IMR-90 (cell line): ENCODE measurements around the gene ATRNL1. TPM values are rescaled to one million over a fixed set of nuclear protein-coding genes. Genes with fewer than 3 reads are reported as not detected.

Experiments used
- ATAC-seq: fragments of 200-7000 bp; cut with Tn5 transposase; 2 replicates; pipeline ENCODE4 v1.9.1; 2020; ENCODE audit warnings: low read depth, mild to moderate bottlenecking, moderate library complexity
- BruUV-seq: library from RNA; stranded (reverse); fragments of 400-500 nt; replicated peaks from 2 replicates; lab custom pipeline; 2021; lab: Mats Ljungman, UMichigan
- CTCF ChIA-PET: fragments of 300-600 bp; formaldehyde crosslinking; extraction: SDS; loops from one replicate; lab custom pipeline; 2021; ENCODE audit warnings: antibody characterized with exemption; lab: Yijun Ruan, JAX
- POLR2A ChIA-PET: fragments of 300-600 bp; sonication (Branson Sonifier 250); formaldehyde crosslinking; loops from one replicate; lab custom pipeline; 2022; ENCODE audit warnings: antibody characterized with exemption; ENCODE audit not compliant: unreplicated experiment; lab: Charles Lee
- DNase-seq: peaks from one replicate; pipeline ENCODE4 v3.0.0; 2013
- H2AFZ ChIP-seq: replicated peaks from 2 replicates; pipeline ENCODE3; 2013; ENCODE audit warnings: low read length, mild to moderate bottlenecking; ENCODE audit not compliant: poor library complexity
- H2AK5ac ChIP-seq: 2 replicates; pipeline ENCODE4 v1.6.1; 2013; ENCODE audit warnings: low read depth, low read length, inconsistent platforms
- H2AK9ac ChIP-seq: replicated peaks from 2 replicates; pipeline ENCODE3; 2013; ENCODE audit warnings: mild to moderate bottlenecking, low read depth, low read length, moderate library complexity; ENCODE audit not compliant: poor library complexity
- H2BK120ac ChIP-seq: 2 replicates; pipeline ENCODE4 v1.6.1; 2013; ENCODE audit warnings: low read depth, low read length, inconsistent platforms
- H2BK15ac ChIP-seq: 3 replicates; pipeline ENCODE4 v1.6.1; 2013; ENCODE audit warnings: low read depth, low read length, inconsistent platforms
- H2BK20ac ChIP-seq: 2 replicates; pipeline ENCODE4 v1.6.1; 2013; ENCODE audit warnings: low read depth, mild to moderate bottlenecking, inconsistent platforms, low read length, moderate library complexity
- H2BK5ac ChIP-seq: 2 replicates; pipeline ENCODE4 v1.6.1; 2013; ENCODE audit warnings: mild to moderate bottlenecking, low read depth, low read length, inconsistent platforms; ENCODE audit not compliant: poor library complexity, severe bottlenecking
- H3K14ac ChIP-seq: replicated peaks from 2 replicates; pipeline ENCODE4 v1.6.1; 2013; ENCODE audit warnings: low read depth, low read length, inconsistent platforms
- H3K18ac ChIP-seq: 2 replicates; pipeline ENCODE4 v1.6.1; 2013; ENCODE audit warnings: low read depth, low read length, control low read depth
- H3K23ac ChIP-seq: 2 replicates; pipeline ENCODE4 v1.6.1; 2013; ENCODE audit warnings: low read depth, low read length, inconsistent platforms
- H3K27ac ChIP-seq: 2 replicates; pipeline ENCODE4 v1.5.1; 2013; ENCODE audit warnings: mild to moderate bottlenecking, control low read depth, low read length; ENCODE audit not compliant: insufficient read depth
- H3K27me3 ChIP-seq: 2 replicates; pipeline ENCODE4 v1.6.1; 2013; ENCODE audit warnings: low read length; ENCODE audit not compliant: control insufficient read depth, insufficient read depth
- H3K36me3 ChIP-seq: 2 replicates; pipeline ENCODE4 v1.6.1; 2013; ENCODE audit warnings: low read length, mixed read lengths; ENCODE audit not compliant: control insufficient read depth, insufficient read depth
- H3K4ac ChIP-seq: 2 replicates; pipeline ENCODE4 v1.6.1; 2013; ENCODE audit warnings: low read depth, low read length, inconsistent platforms
- H3K4me1 ChIP-seq: 2 replicates; pipeline ENCODE4 v1.6.1; 2013; ENCODE audit warnings: low read length, mixed read lengths; ENCODE audit not compliant: control insufficient read depth, insufficient read depth
- H3K4me2 ChIP-seq: 2 replicates; pipeline ENCODE4 v1.6.1; 2013; ENCODE audit warnings: low read depth, mild to moderate bottlenecking, control low read depth, low read length, moderate library complexity
- H3K4me3 ChIP-seq: 2 replicates; pipeline ENCODE4 v1.5.1; 2013; ENCODE audit warnings: low read depth, mild to moderate bottlenecking, control low read depth, low read length, moderate library complexity; ENCODE audit not compliant: insufficient read depth
- H3K56ac ChIP-seq: 2 replicates; pipeline ENCODE4 v1.6.1; 2013; ENCODE audit warnings: low read length, inconsistent platforms; ENCODE audit not compliant: insufficient read depth; ENCODE audit errors: extremely low read depth
- H3K79me1 ChIP-seq, 2 experiments: 2 replicates each; pipeline ENCODE4 v1.6.1; 2013; ENCODE audit warnings: low read length in 2 of 2, inconsistent platforms in 1 of 2, low read depth in 1 of 2
- H3K9ac ChIP-seq: 2 replicates; pipeline ENCODE4 v1.6.1; 2013; ENCODE audit warnings: low read depth, low read length, control low read depth
- H3K9me1 ChIP-seq: 2 replicates; pipeline ENCODE4 v1.6.1; 2013; ENCODE audit warnings: low read length, inconsistent platforms; ENCODE audit not compliant: insufficient read depth
- H3K9me3 ChIP-seq: 2 replicates; pipeline ENCODE4 v1.6.1; 2013; ENCODE audit warnings: low read length; ENCODE audit not compliant: control insufficient read depth, insufficient read depth
- H4K20me1 ChIP-seq: 2 replicates; pipeline ENCODE4 v1.6.1; 2013; ENCODE audit warnings: low read length, inconsistent platforms; ENCODE audit not compliant: insufficient read depth
- H4K5ac ChIP-seq: 2 replicates; pipeline ENCODE4 v1.6.1; 2013; ENCODE audit warnings: mild to moderate bottlenecking, low read depth, low read length, control low read depth
- H4K8ac ChIP-seq, 2 experiments: 2 replicates each; pipeline ENCODE4 v1.6.1; 2013; ENCODE audit warnings: low read depth in 2 of 2, low read length in 2 of 2, control low read depth in 1 of 2, inconsistent platforms in 1 of 2
- H4K91ac ChIP-seq: 2 replicates; pipeline ENCODE4 v1.6.1; 2013; ENCODE audit warnings: low read depth, low read length, inconsistent platforms; ENCODE audit not compliant: insufficient read depth
- BHLHE40 ChIP-seq: fragments of 150-350 bp; IDR thresholded peaks from 2 replicates; pipeline ENCODE4 v1.6.1; 2016; ENCODE audit warnings: mild to moderate bottlenecking, low read depth, low read length
- CEBPB ChIP-seq: IDR thresholded peaks from 2 replicates; pipeline ENCODE4 v1.6.1; 2012; ENCODE audit warnings: low read depth, low read length, improper control_type of control experiment
- CTCF ChIP-seq: conservative IDR thresholded peaks from 2 replicates; pipeline ENCODE4 v1.5.1; 2012; ENCODE audit warnings: mild to moderate bottlenecking, low read depth, low read length, improper control_type of control experiment
- MAFK ChIP-seq: IDR thresholded peaks from 2 replicates; pipeline ENCODE4 v1.6.1; 2012; ENCODE audit warnings: low read depth, low read length, improper control_type of control experiment
- MAZ ChIP-seq: IDR thresholded peaks from 2 replicates; pipeline ENCODE4 v1.6.1; 2012; ENCODE audit warnings: low read depth, mild to moderate bottlenecking, low read length, improper control_type of control experiment, moderate library complexity, borderline replicate concordance
- NFE2L2 ChIP-seq: fragments of 150-350 bp; IDR thresholded peaks from 2 replicates; pipeline ENCODE4 v1.6.1; 2016; ENCODE audit warnings: low read depth, mild to moderate bottlenecking, low read length
- POLR2A ChIP-seq: IDR thresholded peaks from 2 replicates; pipeline ENCODE4 v1.6.1; 2012; ENCODE audit warnings: mild to moderate bottlenecking, low read depth, low read length
- RAD21 ChIP-seq: IDR thresholded peaks from 2 replicates; pipeline ENCODE4 v1.6.1; 2012; ENCODE audit warnings: low read length, improper control_type of control experiment
- RCOR1 ChIP-seq: IDR thresholded peaks from 2 replicates; pipeline ENCODE4 v1.6.1; 2012; ENCODE audit warnings: mild to moderate bottlenecking, low read length, improper control_type of control experiment; ENCODE audit not compliant: insufficient replicate concordance
- SMC3 ChIP-seq: fragments of 150-350 bp; IDR thresholded peaks from 2 replicates; pipeline ENCODE4 v1.6.1; 2016; ENCODE audit warnings: low read depth, mild to moderate bottlenecking, antibody characterized with exemption, low read length, moderate library complexity
- USF2 ChIP-seq: fragments of 150-350 bp; IDR thresholded peaks from 2 replicates; pipeline ENCODE4 v1.6.1; 2017; ENCODE audit warnings: mild to moderate bottlenecking, antibody characterized with exemption, low read length, low read depth
- WGBS, 2 experiments: methylation state at CpG; one replicate each; pipeline versions ENCODE4 v1.1.5 to v1.1.7; 2013; ENCODE audit warnings: missing lambda C conversion rate in 2 of 2; ENCODE audit not compliant: insufficient read length in 1 of 2; ENCODE audit errors: extremely low coverage in 2 of 2; 5-methylcytosine and 5-hydroxymethylcytosine counted together
- dilution Hi-C: fragments of 300-500 bp; cut with HindIII; formaldehyde crosslinking; loops from one replicate; pipeline ENCODE4 v1.14.3; 2018; ENCODE audit warnings: low sequenced_read_pairs; ENCODE audit not compliant: unreplicated experiment
- in situ Hi-C: fragments of 300-500 bp; cut with MboI; formaldehyde crosslinking; loops from 3 replicates; pipeline ENCODE4 v1.14.3; 2019; ENCODE audit warnings: low sequenced_read_pairs, inconsistent platforms, mixed read lengths
- intact Hi-C: fragments of 100-400 bp; cut with micrococcal nuclease; formaldehyde crosslinking; loops from 2 replicates; pipeline ENCODE4 v1.10.0; 2022
- polyA plus RNA-seq, 3 experiments: library from polyadenylated mRNA; depleted of rRNA; stranded (reverse); fragments of >200 nt; gene quantifications; 2 replicates each; pipeline ENCODE4 v1.2.3, GENCODE V29; 2012; ENCODE audit warnings: low replicate concordance in 1 of 3
- total RNA-seq: library from RNA; depleted of rRNA; stranded (reverse); fragments of >200 nt; gene quantifications from 2 replicates; pipeline ENCODE4 v1.2.3, GENCODE V29; 2012
- TF ChIP-seq, protein P1 (sequence below): fragments of 150-350 bp; IDR thresholded peaks from 2 replicates; pipeline ENCODE4 v1.6.1; 2016; ENCODE audit warnings: low read depth, mild to moderate bottlenecking, low read length, moderate library complexity, borderline replicate concordance

Gene ATRNL1
- total and polyA plus RNA-seq, 2 of the 4 experiments (the other 2 are of a cell fraction), result 0.18 to 0.19 TPM

GRCh38 chr10:115936926-115937767 is 844.0 kb downstream of the ATRNL1 start (continued):
- no peak for TF ChIP-seq RAD21
- no peak for TF ChIP-seq BHLHE40

DNA sequence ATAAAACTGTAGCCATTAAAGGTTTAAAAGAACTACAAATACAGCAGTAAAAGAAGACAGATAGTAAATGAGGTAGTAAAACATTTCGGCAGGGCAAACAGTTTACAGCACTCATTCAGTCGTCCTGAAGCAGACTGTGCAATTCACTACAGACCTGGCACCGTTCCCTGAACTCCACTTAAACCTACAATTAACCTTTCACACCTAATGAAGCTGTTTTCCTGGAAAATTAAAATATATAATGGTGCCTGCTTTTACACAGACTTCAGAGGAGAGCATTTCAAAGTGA is 844.5 kb downstream of the ATRNL1 start:
- BruUV-seq, result no TSS peak
- in situ Hi-C loops (no loop called here), dilution Hi-C loops (no loop called here), intact Hi-C loops (loop anchor here (5.0 kb wide), 1 partner anchor 75 kb away; no protein-coding TSS in a partner anchor)
- Histone ChIP-seq H2AK5ac (peak overlapping the region; percentile 83; the same call in 1 of the 2 replicates), H4K5ac (peak overlapping the region; percentile 6; the same call in 1 of the 2 replicates), H4K8ac (peak overlapping the region; percentile 28 to 92; a peak in 3 of 4 replicates), H4K91ac (peak overlapping the region; percentile 85), H3K56ac (peak overlapping the region; percentile 89), H3K4me2 (peak overlapping the region; percentile 33; the same call in 1 of the 2 replicates), H3K23ac (peak overlapping the region; percentile 89), H2AFZ (no peak overlapping the region), H3K9ac (no peak overlapping the region), H3K27ac (peak overlapping the region; percentile 22; the same call in 1 of the 2 replicates), H2BK20ac (peak overlapping the region; percentile 96), H2AK9ac (no peak overlapping the region), H3K9me1 (peaks cover 3% of the 10 kb centered on the region; the same call in 1 of the 2 replicates), H3K14ac (peak overlapping the region; percentile 71), H4K20me1 (no peaks in the 10 kb centered on the region), H3K27me3 (no peaks in the 10 kb centered on the region), H3K36me3 (no peaks in the 10 kb centered on the region), H2BK120ac (peak overlapping the region; percentile 94), H3K18ac (peak overlapping the region; percentile 18; the same call in 1 of the 2 replicates), H3K79me1 (no peaks in the 10 kb centered on the region), H3K4me3 (no peak overlapping the region), H3K4me1 (peaks cover 2% of the 10 kb centered on the region), H2BK15ac (peak overlapping the region; percentile 50; the same call in 1 of the 3 replicates), H2BK5ac (peak overlapping the region; percentile 94), H3K9me3 (no peaks in the 10 kb centered on the region), H3K4ac (peak overlapping the region; percentile 86)
- no CpG with 5 or more reads among the region's 3 CpGs for WGBS, 2 experiments
- POLR2A ChIA-PET, result no interaction called here
- ATAC-seq, result no peak; the same call in 1 of the 2 replicates
- CTCF ChIA-PET, result no interaction called here
- DNase-seq, result no peak
- no peak for TF ChIP-seq USF2
- no peak for TF ChIP-seq POLR2A
- TF ChIP-seq BHLHE40, result no peak
- no peak for TF ChIP-seq RCOR1
- no peak for TF ChIP-seq RAD21
- no peak for TF ChIP-seq CEBPB
- TF ChIP-seq CTCF, result no peak
- no peak for TF ChIP-seq SMC3
- no peak for TF ChIP-seq MAFK
- TF ChIP-seq, protein P1, sequence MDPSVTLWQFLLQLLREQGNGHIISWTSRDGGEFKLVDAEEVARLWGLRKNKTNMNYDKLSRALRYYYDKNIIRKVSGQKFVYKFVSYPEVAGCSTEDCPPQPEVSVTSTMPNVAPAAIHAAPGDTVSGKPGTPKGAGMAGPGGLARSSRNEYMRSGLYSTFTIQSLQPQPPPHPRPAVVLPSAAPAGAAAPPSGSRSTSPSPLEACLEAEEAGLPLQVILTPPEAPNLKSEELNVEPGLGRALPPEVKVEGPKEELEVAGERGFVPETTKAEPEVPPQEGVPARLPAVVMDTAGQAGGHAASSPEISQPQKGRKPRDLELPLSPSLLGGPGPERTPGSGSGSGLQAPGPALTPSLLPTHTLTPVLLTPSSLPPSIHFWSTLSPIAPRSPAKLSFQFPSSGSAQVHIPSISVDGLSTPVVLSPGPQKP, result no peak
- no peak for TF ChIP-seq MAZ
- TF ChIP-seq NFE2L2, result no peak
